Measurements from ENCODE around the gene CHD2.

The CHD2 gene

DNA sequence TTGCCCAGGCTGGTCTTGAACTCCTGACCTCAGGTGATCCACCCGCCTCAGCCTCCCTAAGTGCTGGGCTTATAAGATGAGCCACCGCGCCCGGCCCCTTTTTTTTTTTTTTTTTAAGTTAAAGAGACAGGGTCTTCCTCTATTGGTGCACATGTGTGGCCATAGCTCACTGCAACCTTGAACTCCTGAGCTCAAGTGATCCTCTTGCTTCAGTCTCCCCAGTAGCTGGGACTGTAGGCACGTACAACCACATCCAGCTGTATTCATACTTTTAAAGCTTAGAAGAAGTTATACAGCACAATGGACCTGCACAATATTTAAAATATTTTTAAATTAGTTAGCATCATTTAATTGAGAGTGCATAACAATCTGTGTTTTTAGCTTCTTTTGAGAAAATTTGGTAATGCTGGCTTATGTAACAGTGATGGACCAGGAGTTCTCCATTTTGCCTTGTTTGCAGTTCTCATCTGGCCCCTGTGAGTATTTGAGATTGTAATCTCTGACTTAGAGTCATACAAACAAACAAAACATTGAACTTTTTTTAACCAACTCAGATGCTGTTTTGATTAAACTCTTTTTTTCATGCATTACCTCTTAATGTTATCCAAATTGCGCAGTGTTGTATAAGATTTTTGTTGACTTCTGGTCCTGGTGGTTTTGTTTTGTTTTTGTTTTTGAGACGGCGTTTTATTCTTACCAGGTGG is 33.0 kb downstream of the CHD2 start:
- no peak for DNase-seq

DNA sequence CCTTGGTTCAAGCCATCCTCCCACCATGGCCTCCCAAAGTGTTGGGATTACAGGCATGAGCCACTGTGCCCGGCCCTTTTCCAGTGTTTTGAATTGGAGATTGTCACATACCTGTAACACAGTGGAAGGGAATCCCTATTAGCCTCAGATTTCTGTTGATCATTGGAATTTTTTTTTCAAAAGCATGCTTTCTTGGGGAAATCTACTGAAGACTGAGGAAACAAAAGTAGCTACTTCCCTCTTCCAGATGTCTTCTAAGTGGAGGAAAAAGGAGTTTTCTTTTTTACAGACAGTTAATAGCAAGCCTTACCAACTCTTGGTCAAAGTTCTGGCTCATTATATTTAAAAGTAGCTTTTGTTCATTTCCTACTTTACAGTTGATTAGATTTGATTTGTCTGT is 33.7 kb downstream of the CHD2 start:
- no peak for DNase-seq

DNA sequence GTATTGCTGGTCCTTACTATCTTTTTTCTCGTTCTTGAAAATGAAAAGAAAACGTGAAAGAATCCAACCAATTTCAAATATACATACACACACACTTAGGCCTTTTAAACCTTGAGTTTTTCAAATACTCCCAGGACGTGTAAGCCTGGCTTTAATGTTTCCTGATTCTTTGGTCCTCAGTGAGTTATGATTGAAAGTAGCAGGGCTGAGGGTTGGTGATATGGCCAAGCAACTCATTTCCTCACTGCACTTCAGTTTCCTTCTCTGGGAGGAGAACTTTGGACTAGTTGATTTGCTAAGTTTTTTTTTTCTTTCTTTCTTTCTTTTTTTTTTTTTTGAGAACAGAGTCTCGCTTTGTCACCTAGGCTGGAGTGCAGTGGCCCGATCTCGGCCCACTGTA is 34.6 kb downstream of the CHD2 start:
- DNase-seq, result no peak

DNA sequence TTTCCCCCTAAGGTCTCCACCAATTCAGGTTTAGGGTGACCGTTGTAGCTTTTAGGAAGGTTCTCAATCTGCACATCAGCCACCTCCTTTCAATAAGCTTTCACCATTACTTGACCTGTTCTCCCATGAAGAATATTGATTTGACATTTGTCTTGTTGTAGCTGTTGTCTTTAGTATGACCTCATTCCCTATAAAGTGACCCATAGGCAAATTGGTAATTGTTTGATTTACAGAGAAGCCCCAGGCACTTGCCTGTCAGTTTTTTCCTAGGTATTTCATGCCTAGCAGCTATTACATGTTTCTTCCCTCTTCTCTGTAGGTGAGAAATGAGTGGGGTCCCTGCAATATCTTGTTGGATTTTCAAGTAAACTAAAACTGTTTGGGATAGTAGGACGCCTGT is 36.0 kb downstream of the CHD2 start:
- no peak for DNase-seq

DNA sequence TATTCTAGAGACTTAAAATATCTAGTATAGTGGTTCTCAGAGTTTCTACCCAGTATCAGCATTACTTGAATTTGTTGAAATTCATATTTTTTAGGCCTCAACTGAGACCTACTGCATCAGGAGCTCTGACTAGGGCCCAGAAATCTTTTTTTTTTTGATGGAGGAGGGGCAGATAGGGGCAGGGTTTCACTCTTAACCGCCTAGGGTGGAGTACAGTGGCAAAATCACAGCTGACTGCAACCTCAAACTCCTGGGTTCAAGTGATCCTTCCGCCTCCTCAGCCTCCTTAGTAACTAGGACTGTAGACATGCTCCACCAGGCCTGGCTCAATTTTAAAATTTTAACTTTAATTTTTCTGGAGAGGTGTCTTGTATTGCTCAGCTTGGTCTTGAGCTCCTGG is 36.6 kb downstream of the CHD2 start:
- DNase-seq, result no peak

DNA sequence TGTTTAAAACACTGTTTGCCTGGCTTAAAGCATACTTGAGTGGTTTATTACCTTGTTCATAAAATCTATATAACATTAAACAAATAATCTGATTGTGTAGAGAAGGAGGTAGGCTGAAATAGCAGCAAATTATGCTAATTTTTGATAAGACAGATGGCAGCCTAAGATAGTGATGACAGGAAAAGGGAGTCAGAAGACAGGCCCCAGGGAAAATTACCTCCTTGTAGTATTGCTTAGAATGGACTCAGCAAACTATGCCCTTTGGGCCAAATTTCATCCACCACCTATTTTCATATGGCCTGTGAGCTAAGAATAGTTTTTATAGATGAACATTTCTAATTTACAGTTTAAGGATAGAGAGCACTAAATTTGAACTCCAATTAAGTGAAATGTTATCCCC is 37.8 kb downstream of the CHD2 start:
- no peak for DNase-seq

DNA sequence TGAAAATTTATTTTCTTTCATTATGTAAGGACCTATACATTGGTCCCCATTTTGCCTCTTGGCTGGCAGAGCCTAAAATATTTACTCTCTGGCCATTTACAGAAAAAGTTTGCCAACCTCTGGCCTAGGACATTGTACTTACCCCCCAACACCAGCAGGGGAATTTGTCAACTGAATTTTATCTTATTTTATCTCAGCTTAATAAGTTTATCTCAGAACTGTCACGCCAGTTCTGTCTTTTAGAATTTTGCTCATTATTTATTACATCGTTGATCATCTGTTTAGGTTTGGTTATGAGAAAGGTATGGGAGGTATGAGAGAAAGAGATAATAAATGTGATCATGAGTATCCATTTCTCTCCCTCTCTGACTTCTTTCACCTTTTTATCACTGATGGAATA is 38.3 kb downstream of the CHD2 start:
- DNase-seq, result no peak

DNA sequence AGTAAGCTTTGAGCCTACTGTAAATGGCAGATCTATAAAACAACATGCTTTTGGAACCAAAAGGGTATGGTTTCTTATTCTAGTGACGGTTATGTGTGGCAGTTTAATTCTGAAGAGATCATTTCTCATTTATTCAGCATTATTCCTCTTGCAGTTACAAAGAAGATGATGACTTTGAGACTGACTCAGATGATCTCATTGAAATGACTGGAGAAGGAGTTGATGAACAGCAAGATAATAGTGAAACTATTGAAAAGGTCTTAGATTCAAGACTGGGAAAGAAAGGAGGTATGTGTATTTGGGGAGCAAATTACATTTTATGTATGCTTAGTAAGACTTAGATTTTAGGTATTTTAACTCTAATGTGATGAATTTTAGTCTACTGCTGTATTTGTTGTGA is 41.5 kb downstream of the CHD2 start:
- DNase-seq, result no peak

DNA sequence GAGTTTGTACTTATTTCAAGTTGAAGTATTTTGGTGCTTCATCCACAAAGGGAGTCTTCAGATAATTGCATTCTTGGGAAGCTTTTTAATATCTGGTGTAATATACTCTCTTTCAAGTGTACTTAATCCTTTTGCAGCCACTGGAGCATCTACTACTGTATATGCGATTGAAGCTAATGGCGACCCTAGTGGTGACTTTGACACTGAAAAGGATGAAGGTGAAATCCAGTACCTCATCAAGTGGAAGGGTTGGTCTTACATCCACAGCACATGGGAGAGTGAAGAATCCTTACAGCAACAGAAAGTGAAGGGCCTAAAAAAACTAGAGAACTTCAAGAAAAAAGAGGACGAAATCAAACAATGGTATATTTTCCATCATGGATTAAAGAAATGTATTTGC is 42.6 kb downstream of the CHD2 start:
- no peak for DNase-seq

DNA sequence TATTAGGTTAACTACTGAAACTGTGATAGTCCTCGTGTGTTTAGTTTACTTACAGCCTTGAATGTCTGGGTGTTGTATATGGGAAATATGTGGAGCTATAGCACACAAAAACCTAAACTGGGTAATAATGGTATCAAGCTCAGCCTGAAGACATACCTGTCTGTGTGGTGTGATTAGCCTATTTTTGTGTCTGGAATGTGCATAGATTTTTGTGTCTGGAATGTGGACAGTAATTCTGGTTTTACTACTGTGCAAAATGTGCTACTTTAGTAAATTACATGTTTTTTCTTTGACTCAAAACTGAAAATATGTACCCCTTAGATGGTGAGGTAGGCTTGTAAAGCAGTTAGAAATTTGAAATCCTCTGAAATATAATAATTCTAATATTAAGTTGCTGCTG is 43.5 kb downstream of the CHD2 start:
- no peak for DNase-seq

DNA sequence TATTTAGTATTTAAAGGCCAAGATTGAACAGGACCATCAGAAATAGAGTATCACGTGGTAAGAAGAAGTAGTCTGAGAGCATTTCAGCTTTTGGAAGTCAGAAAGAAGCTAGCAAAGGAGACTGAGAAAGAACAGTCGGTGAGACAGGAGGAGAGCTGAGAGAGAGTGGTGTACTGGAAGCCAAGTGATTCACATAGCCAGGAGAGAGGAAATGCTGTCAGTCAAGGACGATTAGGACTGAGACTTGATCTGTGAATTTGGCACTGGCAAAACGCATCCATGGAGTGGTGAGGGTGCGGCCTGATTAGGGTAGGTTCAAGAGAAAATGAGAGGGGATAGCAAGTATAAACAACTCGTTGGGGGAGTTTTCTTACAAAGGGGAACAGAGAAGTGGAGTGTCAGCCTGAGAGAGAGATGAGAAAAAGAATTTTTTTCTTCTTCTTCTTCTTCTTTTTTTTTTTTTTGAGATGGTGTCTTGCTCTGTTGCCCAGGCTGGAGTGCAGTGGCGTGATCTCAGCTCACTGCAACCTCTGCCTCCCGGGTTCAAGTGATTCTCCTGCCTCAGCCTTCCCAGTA is 44.9 kb downstream of the CHD2 start:
- DNase-seq, result no peak

DNA sequence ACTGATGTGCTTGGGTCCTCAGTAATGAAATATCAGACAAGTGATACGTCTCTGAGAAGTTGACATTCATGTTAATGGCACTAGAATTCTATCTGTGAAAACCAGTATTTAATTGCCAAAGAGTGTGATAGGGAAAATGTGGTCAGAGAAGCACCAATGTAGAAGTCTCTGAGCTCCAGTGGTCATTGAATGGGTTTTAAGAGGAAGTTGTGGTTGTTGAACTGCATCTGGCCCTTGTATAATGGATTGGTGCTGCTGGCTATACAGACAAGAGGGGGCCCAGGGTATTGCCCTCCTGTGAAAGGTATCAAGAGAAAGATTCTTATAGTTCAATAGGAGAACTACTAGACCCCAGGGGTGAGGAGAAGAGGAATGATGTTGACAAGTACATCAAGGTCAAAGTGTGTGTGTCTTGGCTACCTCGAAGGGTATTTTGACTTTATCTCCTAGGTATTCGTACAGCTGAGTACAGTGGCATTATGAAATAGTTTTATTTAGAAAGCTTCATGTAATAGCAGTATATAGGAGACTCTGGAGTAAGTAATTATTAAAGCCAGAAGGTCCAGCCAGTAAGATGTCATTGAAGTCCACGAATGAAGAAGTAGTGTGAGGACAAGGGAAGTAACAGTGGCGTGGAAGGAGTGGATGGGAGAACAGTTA is 47.1 kb downstream of the CHD2 start:
- DNase-seq, result no peak

DNA sequence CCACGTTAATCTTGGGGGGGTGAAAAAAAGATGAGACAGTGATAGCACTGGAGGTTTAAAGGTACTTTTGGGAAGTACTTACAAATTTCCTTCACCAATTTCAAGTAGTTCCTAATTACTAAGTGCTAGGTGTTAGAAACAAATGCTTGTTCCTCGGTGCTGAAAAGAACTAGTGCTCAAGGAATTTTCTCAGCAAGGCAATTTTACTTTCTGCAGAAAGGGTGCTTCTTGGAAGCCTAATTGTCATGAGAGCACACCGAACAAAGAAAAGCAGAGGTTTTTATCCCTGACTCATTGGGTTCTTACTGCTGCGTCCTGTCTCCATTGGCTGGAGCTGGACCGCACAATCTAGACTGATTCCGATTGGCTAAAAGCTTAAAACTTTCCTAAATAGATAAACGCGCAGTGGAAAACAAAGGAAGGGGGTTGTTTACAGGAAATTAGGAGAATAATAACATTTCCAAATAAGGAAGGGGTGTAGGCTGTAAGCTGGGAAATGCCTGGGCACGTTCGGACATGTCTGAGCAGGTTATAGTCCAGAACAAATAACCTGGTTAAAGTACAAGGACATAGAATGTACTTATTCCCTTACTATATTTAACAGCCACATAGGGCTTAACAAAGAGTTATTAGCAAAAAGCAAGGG is 49.6 kb downstream of the CHD2 start:
- DNase-seq, result no peak

DNA sequence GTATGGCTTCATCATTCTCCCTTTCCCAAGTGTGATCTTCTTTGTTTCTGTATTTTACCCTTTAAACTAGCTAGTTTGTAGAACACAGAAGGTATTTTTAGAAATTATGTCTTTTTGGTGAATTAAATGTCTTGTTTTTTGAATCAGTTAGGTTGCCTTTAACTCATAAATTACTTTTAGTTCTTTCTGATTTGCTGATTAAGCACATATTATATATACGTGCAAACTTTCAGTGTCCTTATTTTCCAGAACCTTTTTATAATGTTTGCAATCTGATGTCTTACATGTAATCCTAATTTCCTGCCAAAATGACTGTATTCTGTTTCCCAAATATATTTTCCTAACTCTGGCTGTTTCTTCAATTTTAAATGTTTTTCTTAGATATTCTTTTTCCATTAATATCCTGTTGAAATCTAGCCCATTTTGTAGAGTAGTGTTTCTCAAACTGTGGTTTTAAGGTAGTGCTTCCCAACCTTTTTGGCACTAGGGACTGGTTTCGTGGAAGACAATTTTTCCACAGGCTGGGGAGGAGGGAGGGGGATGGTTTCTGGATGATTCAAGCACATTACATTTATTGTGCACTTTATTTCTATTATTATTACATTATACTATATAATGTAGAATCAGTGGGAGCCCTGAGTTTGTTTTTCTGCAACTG is 51.8 kb downstream of the CHD2 start:
- DNase-seq, result no peak

DNA sequence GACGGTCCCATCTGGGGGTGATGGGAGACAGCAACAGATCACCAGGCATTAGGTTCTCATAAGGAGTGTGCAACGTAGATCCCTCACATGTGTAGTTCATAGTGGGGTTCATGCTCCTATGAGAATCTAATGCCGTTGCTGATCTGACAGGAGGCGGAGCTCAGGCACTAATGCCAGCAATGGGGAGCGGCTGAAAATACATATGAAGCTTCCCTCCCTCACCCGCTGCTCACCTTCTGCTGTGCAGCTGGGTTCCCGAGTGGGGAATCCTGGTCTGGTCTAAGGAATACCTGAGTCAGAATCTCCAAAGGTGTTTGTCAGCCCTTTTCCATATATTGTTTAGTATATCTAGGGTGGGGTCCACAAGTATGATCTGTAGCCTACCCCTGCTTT is 52.3 kb downstream of the CHD2 start:
- DNase-seq, result no peak

DNA sequence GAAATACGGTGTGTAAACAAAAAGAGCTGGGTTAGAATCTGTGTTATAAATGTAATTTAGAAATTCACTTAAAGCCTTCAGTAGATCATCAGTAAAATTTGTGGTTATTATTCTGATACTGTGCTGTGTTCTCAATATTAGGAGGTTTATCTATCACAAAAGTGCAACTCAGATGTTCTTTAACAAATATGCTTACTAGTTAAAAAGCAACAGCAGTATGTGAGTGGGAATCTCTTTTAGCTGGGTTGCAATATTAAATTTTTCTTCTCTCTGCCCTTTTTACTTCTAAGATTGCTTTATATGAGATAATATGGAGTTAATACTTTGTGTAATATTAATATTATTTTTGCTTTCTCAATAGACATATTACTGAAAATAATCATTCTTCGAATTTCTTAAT is 53.4 kb downstream of the CHD2 start:
- DNase-seq, result no peak

DNA sequence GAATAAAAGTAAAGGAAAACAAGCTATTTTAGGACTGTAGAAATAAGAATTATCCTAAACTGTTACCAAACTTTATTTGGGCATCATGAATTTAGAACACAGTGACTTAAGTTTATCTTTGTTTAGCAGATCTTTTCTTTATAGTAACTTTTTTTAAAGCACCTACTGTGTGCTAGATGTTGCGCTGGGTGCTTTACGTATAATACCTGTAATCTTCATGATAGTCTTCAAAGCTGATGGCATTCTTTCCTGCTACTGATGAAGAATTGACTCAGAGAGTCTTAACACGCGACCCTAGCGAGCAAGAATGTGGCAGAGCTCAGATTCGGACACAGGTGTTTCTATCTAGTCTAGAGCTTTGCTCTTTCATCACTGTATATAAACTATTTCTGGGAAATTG is 53.9 kb downstream of the CHD2 start:
- no peak for DNase-seq

DNA sequence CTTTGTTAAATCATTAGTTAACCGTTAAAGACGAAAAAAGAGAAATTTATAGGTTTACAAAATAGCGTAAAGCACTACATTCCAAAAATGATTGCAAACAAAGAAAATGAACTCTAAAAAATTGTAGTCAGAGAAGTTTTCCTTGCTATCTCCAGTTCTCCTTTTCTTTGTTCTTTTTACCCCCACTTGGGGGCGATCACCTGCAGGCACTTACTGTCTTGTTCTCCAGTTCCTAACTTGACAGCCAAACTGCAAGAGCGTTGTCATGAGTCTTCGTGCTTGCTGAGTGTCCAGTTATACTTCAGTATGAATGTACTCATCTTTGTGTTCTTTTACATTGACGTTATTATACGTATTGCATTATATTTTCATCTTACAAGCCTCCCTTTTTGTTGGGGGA is 54.5 kb downstream of the CHD2 start:
- DNase-seq, result no peak

DNA sequence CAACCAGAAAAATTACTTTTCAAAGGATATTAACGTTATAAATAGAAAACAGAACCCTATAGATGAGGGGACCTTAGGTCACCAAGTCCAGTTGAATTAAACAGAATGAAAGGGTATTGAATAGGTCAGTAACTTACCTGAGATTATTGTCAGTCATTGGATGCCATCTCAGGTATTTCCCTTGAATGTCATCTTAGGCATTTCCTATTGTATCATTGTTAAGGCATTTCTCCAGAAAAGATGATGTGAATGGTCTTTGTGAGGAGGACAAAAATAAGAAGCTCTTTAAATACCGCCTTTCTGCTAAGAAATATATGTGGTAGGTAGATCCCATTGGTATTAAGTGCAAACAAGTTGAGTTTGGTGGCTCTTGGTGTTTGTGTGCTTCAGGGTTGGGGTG is 55.6 kb downstream of the CHD2 start:
- DNase-seq, result no peak

DNA sequence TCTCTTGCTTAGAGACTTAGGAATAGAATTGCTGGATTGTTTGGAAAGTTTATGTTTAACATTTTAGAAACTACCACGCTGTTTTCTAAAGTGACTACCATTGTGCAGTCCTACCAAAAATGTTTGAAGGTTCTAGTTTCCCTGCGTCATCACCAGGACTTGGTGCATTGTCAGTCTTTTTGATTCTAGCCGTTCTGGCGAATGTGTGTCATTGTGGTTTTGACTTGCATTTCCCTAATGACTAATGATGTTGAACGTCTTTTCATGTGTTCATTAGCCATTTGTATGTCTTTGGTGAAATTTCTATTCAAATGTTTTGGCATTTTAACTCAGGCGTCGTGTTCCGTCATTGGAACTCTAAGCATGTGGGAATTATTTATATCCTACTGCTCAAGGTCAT is 58.0 kb downstream of the CHD2 start:
- DNase-seq, result no peak

DNA sequence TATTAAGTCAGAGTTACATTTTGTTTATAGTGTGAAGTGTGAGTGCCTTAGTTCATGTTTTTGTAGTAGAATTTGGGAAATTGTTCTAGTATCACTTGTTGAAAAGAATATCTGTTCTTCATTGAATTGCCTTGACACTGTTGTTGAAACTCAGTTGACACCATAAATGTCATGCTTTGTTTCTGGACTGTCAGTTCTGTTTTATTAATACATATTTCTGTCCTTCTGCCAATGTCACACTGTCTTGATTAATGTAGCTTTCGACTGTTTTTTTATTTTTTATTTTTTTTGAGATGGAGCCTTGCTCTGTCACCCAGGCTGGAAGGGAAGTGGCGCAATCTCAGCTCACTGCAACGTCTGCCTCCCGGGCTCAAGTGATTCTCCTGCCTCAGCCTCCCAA is 59.1 kb downstream of the CHD2 start:
- DNase-seq, result no peak

DNA sequence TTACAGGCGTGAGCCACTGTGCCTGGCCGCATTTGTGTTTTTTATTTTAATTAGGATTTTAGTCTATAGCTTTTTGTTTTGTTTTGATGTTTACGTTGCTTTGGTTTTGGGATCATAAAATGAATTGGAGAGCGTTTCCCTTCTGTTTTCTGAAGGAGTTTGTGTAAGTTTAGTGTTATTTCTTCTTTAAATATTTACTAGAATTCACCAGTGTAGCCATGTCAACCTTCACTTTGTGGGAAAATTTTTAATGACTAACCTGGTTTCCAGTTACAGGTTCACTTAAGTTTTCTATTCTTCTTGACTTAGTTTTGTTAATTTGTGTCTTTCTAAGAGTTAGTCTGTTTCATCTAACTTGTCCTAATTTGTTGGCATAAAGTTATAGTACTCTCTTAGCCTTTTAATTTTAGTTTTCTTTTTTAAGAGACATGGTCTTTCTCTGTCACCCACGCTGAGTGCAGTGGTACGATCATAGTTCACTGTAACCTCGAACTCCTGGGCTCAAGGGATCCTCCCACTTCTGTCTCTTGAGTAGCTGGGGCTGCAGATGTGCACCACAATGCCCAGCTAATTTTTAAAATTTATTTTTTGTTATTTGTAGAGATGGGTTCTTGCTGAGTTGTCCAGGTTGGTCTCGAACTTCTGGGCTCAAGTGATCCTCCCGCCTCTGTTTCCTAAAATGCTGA is 61.0 kb downstream of the CHD2 start:
- no peak for DNase-seq

DNA sequence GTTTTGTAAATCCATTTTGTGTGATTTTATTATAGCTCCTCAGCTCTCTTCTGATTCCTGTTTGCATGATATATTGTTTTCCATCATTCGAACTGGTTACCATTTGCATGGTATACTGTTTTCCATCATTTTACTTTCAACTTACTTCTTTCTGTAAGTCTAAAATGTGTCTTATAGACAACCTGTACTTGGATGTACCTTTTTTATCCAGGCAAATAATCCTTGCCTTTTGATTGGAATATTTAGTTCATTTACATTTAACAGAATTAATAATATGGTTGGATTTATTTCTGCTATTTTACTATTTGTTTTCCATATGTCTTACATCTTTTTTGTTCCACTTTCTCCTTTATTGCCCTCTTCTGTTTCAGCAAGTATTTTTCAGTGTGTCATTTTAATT is 62.8 kb downstream of the CHD2 start:
- DNase-seq, result no peak

All from NCI-H2081 treated with DMSO at 0.1 percent for 48 hours (cell line).